ENCODE results near the gene SULF2.

- TF ChIP-seq FOSL2 (CRISPR knock-in tag; IDR thresholded peaks at IDR 0.05) (no peak), POLR2AphosphoS2 (IDR thresholded peaks at IDR 0.05; ENCODE audit: low read depth, low read length) (no peak), BCL3 (CRISPR knock-in tag; IDR thresholded peaks at IDR 0.05) (no peak), USF2 (IDR thresholded peaks at IDR 0.05; ENCODE audit: low read depth, low read length) (no peak), USF2 (CRISPR knock-in tag; IDR thresholded peaks at IDR 0.05; ENCODE audit: borderline replicate concordance) (no peak), NFE2L1 (CRISPR knock-in tag; IDR thresholded peaks at IDR 0.05; ENCODE audit: borderline replicate concordance) (no peak), PLRG1 (conservative IDR thresholded peaks at IDR 0.05) (no peak), PCBP2 (optimal IDR thresholded peaks at IDR 0.05; ENCODE audit: low read depth, low read length, poor library complexity, severe bottlenecking) (no peak), ARID3A (IDR thresholded peaks at IDR 0.05; ENCODE audit: low read depth, low read length) (no peak), ZBTB43 (CRISPR knock-in tag; conservative IDR thresholded peaks at IDR 0.05) (no peak), POLR2A (IDR thresholded peaks at IDR 0.05; ENCODE audit: insufficient read depth in 1 of 2, low read depth in 2 of 2, low read length in 2 of 2) (no peak), CTCF (CRISPR knock-in tag; IDR thresholded peaks at IDR 0.05) (no peak)
These were observed 166.8 kb downstream of the SULF2 start for GRCh38 chr20:47618479-47618878.

Measured in HepG2 (cell line).